Central memory CD4-positive, alpha-beta T cell (primary cell): Measurements from ENCODE around the gene SNW1.
"Not testable (repeated sequence)": the region's sequence is repeated elsewhere in the genome, so short reads cannot be mapped to it uniquely, and the experiment has no call there.

Experiments
- DNase-seq: peaks from one replicate; pipeline ENCODE4 v3.0.0; 2022

SNW1 gene

DNA sequence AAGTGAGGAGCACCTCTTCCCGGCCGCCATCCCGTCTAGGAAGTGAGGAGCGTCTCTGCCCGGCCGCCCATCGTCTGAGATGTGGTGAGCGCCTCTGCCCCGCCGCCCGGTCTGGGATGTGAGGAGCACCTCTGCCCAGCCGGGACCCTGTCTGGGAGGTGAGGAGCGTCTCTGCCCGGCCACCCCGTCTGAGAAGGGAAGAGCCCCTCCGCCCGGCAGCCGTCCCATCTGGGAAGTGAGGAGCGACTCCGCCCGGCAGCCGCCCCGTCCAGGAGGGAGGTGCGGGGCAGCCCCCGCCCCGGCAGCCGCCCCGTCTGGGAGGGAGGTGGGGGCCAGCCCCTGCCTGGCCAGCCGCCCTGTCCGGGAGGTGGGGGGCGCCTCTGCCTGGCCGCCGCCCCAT, 13.5 kb downstream of the SNW1 start:
- DNase-seq = not testable (repeated sequence)

DNA sequence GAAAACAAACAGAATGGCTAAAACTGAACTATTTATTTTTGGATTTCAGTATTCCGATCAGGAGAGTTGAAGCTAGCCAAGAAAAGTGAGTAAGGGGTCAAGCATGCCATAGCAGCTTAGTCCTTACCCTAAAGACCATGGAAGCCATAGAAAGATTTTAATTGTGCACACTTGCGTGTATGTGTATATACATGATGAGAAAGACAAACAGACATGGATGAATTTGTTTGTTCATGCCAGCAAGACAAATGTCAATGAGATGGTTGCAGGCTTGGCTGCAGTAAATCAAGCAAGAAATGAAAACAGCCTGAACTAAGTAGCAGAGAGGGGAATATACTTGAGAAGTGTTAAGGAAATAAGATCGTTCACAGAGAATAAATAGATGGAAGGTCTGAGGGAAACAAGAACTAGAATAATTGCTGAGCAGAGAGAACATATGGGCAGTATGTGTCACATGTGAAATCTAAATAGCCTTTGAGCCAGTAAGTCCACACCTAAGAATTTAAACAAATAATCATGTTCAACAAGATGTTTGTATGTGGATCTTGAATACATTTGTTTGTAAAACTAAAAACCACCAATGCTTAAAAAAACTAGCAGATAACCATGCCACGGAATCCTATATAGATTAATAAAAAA, 14.8 kb downstream of the SNW1 start:
- DNase-seq = no peak

DNA sequence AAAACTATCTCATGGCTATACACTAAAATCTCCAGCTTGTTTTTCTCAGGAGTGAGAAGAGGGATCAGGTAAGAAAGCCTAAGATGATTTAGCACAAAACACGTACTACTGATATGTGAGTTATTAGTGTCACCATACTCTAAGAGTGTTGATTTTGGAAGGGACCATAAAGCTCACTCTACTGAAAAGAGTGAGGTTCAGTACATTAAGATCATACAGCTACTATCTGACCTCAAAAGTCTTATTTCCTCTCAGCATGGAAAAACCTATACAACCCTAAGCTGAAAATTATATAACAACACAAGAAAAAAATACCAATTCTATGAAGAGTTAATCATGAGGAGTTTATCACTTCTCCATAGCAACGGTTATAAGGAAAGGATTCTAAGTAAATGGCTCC, 19.5 kb downstream of the SNW1 start:
- no peak for DNase-seq

DNA sequence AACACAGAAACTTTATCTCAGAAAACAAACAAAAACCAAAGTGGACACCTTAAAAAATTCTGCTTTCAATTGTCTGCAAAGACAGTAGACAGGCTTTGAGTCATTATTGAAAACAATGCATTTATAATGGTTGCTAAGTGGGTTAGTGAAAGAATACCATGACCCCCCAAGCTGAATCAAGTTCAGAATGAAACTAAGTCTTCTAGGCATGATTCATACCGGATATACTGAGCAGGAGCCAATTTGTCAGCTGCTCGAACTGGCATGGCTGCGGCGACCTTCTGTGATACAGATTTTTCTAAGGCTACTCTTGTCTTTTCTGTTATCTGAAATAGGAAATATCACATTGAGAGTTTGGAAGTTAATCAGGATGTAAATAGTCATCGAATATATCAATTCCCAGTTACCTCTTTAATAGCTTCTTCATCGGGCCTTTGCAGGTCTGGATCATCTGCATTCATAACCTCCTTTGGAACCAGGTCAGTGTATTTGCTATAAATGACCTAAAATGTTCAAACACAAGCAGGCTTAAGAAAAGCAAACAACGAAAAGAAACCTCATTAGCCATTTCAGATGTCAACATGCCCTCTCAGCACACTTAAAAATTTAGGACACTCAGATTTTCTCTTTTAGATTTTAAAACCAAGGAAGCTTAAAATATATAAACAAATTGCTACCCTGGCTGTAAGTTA, 22.3 kb downstream of the SNW1 start:
- DNase-seq = no peak

DNA sequence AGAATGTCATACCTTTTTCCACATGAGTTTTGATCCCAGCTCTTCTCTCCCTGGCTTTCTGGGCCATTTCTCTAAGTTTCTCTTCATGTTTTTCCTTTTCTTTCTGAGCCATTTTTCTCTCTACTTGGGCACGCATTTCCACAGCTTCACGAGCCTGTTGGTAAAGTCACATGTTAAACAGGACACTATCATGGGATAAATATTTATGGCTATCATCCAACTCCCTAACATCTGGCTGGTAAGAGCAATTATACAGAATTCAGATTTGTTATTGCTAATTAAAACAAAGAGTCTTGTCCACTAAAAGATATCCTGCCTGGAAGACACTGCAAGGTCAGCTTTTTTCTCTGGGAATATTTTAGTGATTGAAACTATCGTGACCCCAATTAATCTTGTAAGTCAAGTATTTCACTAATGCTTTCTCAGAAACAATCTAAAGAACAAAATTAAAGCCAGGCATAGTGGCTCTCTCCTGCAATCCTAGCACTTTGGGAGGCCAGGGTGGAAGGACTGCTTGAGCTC, 29.9 kb downstream of the SNW1 start:
- DNase-seq = no peak

DNA sequence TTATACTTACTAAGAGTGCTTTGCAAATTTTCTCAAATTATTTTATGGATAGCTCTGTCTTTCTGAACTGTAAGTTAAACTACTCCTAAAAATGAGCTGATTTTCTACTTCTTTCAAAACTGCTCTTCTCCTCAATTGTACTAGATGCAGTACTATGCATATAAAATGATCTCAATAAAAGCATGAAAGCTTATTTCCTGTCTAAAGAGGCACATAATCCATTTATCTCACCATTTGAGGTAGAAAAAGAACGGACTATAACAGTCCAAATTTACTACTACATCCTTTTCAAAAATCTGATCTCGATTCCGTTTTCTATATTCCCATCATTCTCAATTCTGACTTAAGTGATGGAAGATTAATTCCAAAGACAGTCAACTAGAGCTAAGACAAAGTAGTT, 38.7 kb downstream of the SNW1 start:
- no peak for DNase-seq

DNA sequence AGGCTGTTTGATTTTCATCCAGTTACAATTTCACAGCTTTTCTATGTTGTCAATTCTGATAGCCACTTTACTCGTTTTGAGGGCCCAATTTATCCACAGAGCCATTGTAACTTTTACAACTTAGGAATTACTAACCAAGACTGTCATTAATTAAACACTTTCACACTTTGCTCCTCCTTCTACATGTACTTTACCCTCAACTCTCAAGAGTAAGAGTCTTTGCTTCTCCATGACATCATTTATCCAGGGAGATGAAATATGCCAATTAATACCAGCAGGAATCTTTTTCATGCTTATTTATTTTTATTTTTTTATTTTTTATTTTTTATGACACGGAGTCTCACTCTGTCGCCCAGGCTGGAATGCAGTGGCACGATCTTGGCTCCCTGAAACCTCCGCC, 39.5 kb downstream of the SNW1 start:
- DNase-seq = no peak

DNA sequence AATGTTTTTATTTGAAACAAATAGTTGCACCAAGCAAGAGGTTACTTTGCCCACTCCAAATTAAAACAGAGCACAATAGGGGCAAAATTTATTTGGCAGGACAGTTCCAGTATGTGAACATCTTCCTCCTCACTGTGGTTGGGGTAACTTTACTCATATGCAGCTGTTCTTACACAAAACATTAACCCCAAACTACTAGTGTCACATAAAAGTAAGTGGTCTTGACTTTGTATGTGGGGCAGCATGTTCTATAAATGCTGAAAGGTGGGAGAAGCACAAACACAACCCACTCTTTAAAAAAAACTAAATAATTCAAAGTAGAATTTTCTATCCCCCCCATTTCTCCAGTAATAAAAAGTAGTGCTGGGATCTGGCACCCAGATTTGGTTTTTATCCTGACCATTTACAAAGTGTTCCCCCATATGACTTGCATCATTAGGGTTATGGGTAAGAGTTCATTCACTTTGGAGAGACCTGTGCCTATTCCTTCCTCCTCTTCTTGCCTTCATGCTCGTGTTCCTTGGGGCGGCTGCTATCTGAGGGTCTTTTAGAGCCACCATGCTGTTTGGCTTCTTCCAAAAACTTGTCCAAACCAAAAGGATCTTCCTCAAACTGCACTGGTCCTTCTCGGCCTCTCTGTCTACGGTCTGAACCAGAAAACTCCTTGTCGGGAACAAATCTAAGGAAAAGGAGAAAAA, 43.2 kb downstream of the SNW1 start:
- DNase-seq = no peak

DNA sequence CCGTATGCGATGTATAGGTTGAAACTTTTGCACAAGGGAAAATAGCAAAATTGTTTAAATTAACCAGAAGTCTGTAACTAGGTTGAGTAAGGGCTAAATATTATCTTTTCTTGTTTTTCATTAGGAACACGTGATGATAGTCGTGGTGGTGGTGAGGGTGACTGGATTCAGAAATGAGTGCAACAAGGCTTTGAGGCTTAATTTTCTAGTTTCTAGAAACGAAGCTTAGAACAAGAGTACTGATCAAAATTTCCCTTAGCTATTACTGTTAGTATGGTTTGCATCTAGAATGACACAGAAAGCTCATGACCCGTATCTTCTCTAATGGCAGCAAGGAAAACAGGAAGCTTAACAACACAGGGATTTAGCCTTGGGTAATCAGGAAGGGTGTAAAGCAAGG, 46.0 kb downstream of the SNW1 start:
- DNase-seq = no peak

DNA sequence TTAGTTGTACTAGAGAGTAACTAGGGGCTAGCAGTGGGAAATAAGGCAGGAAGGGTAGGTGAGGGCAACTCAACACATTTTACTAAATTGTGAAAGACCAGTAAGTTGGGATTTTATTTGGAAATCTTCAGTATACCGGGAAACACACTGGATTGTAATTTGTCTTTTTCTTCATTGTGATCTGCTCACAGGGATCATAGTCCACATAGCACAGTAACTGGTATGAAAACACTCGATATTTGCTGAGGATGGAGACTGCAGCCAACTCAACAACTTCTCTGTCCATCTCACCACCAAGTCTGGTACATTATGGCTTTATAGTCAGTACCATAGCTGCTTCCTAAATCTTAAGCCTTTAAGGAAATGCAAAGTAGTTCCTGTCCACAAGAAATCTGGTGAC, 50.6 kb downstream of the SNW1 start:
- no peak for DNase-seq

DNA sequence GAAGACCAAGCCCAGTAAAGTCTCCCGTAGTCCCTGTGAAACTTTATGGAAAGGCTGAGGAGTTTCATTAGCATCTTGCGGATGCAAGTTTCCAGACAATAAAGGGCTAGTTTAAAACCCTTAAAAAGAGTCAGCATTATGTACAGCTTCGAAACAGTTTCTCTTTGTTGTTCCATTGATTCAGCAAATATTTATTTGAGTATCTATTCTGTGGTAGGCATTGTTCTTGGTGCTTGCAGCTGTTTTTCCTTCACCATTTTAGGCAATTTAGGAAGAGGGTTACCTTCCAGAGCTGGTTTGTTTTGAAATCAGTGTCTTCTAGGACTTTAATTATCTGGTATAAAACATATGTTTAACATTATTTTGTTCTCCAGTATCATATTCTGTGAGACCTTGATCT, 51.5 kb downstream of the SNW1 start:
- DNase-seq = no peak

DNA sequence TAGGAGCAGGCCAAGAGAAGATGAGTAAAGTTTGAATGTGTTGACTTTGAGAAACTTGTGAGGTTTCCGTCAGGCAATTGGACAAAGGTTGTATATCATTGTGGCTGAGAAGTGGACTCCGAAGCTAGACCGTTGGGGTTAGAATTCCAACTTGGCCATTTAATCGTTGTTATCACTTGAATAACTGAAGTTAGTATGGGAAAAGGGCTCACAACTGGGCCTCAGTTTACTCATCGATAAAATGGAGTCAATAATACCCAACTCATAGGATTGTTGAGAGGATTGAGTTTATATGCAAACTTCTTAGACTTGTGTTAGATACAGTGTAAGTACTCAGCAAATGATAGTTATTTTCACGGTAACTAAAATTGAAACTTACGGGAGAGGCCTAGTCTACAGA, 52.2 kb downstream of the SNW1 start:
- DNase-seq = no peak

DNA sequence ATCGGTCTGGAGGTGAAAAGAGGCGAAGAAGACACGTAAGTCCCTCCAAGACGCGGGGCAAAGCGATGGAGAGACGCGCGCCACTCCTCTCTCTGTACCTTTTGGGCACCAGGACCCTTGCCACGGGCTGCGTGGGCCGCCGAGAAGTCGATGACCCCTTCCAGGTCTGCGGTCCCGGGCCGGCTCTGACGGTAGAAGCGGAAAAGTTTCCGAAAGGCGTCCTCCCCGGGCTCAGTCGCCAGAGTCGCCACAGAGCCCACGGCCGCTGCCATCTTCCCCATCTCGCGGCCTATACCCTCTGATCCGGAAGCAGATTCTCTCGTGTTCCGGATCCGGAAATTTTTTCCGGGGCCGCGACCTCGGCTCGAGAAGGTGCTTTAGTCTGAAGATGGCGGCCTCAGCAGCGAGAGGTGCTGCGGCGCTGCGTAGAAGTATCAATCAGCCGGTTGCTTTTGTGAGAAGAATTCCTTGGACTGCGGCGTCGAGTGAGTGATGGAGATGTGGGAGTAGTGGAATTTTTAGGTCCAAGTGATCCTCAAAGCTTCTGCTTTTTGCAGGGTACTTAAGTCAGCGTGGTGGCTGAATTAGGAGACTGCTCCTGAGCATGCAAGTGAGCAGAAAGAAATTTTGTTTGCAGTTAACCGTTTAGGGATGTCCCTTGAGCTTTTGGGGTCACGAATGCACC, 53.1 kb downstream of the SNW1 start, which contains the start of the genes ALKBH1 and SLIRP:
TSS of gene ALKBH1 (minus strand) at position 300 of the 685 bp plus-strand sequence. CDS start at position 281, 19 bp downstream.
TSS of gene SLIRP (plus strand) at position 380 of the 685 bp plus-strand sequence. CDS start at position 389, 9 bp downstream.
- DNase-seq = peak; percentile 84

DNA sequence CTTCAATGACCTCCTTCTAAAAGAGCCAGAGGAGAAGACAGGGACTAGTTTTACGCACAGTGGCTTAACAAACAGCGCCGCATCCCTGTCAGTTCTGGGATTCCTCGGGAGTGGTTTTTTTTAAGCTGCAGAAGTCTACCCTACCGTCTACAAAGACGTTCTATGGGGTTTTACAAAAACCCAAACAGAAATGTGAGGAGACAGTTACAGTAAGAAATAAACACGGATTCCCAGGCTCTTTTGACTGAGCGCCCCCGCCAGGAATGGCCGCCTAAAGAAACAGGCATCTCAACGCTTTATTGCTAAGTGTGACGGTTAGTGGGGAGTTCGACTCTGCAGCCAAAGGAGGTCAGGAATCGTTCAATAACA, 53.6 kb downstream of the SNW1 start:
- no peak for DNase-seq

DNA sequence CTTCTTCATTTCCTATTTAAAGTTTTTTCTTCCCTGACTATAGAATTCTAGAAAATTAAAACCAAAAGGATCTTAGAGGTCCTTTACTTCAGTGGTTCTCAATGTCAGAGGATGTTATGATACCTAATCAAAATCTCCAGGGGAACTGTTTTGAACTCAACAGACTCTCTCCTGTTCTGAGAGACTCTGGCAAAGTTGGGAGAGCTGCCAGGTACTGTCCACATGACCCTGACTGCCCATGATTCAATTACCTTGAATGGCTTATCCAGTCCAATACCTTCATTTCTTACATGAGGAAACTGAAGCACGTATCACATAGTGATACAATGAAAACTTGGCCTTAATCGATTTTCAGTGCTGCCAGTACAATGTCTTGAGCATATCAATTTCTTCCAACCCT, 69.7 kb downstream of the SNW1 start:
- DNase-seq = no peak

DNA sequence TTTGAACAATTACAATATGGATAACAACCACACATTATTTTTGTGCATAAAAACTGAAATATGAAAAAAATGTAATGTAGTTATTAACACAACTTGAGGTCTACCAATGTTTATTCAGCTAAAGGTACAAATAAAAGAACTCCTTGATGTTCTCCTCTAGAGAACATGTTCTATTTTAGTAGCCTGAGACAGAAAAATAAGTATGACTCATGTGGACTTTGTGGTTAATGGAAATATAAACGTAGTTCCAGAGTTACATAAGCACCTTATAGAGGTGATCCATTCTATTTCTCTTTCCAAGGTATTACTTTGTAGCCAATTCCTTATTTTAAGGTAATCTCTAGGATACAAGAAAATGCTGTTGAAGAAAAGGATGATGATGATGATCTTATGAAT, 78.8 kb downstream of the SNW1 start:
- DNase-seq = no peak

DNA sequence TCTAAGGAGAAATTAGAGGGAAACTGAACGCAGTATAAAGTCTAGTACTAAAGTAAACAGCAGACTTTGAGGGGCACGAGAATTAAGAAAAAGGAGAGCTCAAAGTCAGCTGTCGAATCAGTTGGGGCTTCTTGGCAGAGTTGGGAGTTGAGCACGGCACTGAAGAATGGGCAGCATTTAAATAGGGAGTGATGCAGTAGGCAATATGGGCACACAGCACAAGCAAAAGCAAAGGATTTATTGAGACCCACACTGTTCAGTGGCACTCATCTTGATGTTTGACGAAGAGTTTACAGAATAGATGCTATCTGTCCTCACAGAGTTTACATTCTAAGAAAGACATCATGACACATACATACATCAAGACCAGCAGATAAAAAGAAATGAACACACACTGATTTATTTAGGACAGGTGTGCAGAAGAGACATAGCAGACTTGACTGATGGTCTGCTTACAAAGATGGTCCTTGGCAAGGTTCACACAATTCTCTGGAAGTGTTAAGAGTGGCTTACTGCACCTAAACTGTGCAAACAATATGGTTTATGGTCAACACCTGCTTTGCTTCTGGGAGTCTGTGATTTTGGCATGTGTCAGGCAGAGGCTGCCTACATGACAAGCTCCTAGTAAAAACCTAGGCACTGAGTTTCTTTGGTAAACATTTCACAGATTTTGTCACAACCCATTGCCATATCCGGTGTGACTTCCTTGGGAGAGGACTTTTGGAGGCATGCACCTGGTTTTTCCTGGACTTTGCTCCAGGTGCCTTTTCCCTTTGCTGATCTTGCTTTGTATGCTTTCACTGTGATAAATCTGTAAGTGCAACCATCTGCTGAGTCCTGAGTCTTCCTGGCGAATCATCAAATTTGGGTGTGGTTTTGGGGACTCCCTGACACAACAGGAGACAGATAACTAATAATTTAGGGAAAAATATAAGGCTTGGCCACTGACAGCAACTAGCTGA, 79.5 kb downstream of the SNW1 start:
- DNase-seq = no peak

DNA sequence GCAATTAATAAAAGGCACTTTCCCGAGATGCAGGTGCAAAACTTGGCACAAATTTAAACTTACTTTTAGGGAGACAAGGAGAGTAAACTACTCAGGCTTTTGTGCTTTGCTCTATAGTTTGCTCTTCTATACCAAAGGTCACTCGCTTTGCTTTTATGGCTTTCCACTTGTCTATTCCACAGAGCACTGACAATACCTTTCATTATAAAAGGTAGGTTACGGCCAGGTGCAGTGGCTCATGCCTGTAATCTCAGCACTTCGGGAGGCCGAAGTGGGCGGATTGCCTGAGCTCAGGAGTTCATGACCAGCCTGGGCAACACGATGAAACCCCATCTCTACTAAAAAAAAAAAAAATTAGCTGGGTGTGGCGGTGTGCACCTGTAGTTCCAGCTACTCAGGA, 86.0 kb downstream of the SNW1 start:
- DNase-seq = no peak

DNA sequence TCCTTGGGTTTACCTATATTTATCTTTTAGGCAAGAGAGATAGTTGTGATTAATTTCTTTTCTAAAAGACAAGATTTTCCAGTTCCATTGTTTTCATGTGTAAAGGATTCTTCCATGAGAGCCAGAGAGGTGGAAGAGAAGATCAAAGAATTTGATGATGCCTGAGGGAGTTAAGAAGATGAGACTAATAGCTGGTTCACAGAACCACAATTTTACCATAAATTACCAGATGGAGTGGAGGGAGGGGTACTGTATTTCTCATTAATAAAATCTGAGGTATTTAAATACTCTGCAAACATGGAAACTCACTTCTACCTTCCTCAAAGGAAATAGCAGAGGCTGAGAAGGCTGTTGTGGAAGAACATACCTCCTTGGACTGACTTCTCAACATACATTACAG, 87.8 kb downstream of the SNW1 start:
- no peak for DNase-seq
